SK-N-SH treated with all-trans-retinoic acid at 6 μM for 48 hours (cell line): ENCODE data around the gene MICU2.

ENCODE experiments used
- ATAC-seq: fragments of 200-7000 bp; cut with Tn5 transposase; 3 replicates; pipeline ENCODE4 v1.9.1; 2020; ENCODE audit warnings: mild to moderate bottlenecking, moderate library complexity
- ARNTL ChIP-seq: fragments of 450-650 bp; formaldehyde crosslinking; IDR thresholded peaks from 2 replicates; pipeline ENCODE4 v1.5.0; 2020; ENCODE audit warnings: low read depth, mild to moderate bottlenecking, moderate library complexity, borderline replicate concordance
- BACH2 ChIP-seq: fragments of 250-450 bp; sonication (Bioruptor Pico); IDR thresholded peaks from 2 replicates; pipeline ENCODE4 v1.9.0; 2021; ENCODE audit warnings: mild to moderate bottlenecking, borderline replicate concordance
- CSDC2 ChIP-seq: fragments of 250-450 bp; sonication (Bioruptor Pico); IDR thresholded peaks from 2 replicates; pipeline ENCODE4 v1.5.0; 2020; ENCODE audit warnings: mild to moderate bottlenecking, moderate library complexity
- GLIS3 ChIP-seq: fragments of 250-450 bp; sonication (Bioruptor Pico); IDR thresholded peaks from 2 replicates; pipeline ENCODE4 v1.5.0; 2020; ENCODE audit warnings: mild to moderate bottlenecking, moderate library complexity
- ISL1 ChIP-seq: fragments of 250-450 bp; sonication (Bioruptor Pico); IDR thresholded peaks from 2 replicates; pipeline ENCODE4 v2.1.2; 2022; ENCODE audit warnings: mild to moderate bottlenecking, moderate library complexity
- OSR1 ChIP-seq: fragments of 250-450 bp; sonication (Bioruptor Pico); IDR thresholded peaks from 2 replicates; pipeline ENCODE4 v1.8.0; 2022; ENCODE audit warnings: moderate library complexity, mild to moderate bottlenecking, inconsistent platforms
- PPARA ChIP-seq: fragments of 250-450 bp; sonication (Bioruptor Pico); IDR thresholded peaks from 2 replicates; pipeline ENCODE4 v1.5.0; 2020; ENCODE audit warnings: mild to moderate bottlenecking, borderline replicate concordance
- RARB ChIP-seq: fragments of 250-450 bp; sonication (Bioruptor Pico); IDR thresholded peaks from 2 replicates; pipeline ENCODE4 v1.8.0; 2021; ENCODE audit warnings: mild to moderate bottlenecking, moderate library complexity
- SNAI2 ChIP-seq: fragments of 250-450 bp; sonication (Bioruptor Pico); IDR thresholded peaks from 2 replicates; pipeline ENCODE4 v1.5.0; 2020; ENCODE audit warnings: mild to moderate bottlenecking, moderate library complexity
- TCF4 ChIP-seq: fragments of 250-450 bp; sonication (Bioruptor Pico); IDR thresholded peaks from 2 replicates; pipeline ENCODE4 v1.8.0; 2021; ENCODE audit warnings: mild to moderate bottlenecking, moderate library complexity, borderline replicate concordance
- TOX ChIP-seq: fragments of 250-450 bp; sonication (Bioruptor Pico); IDR thresholded peaks from 2 replicates; pipeline ENCODE4 v1.8.0; 2021; ENCODE audit warnings: mild to moderate bottlenecking, moderate library complexity, borderline replicate concordance
- TSHZ2 ChIP-seq: fragments of 250-450 bp; sonication (Bioruptor Pico); IDR thresholded peaks from 2 replicates; pipeline ENCODE4 v1.5.0; 2020; ENCODE audit warnings: mild to moderate bottlenecking, moderate library complexity
- ZC3H10 ChIP-seq: fragments of 250-450 bp; sonication (Bioruptor Pico); IDR thresholded peaks from 2 replicates; pipeline ENCODE4 v1.5.1; 2021; ENCODE audit warnings: mild to moderate bottlenecking, moderate library complexity
- ZFP3 ChIP-seq: fragments of 250-450 bp; sonication (Bioruptor Pico); IDR thresholded peaks from 2 replicates; pipeline ENCODE4 v1.5.0; 2020; ENCODE audit warnings: mild to moderate bottlenecking, moderate library complexity
- ZFP30 ChIP-seq: fragments of 450-650 bp; formaldehyde crosslinking; IDR thresholded peaks from 2 replicates; pipeline ENCODE4 v1.5.0; 2022; ENCODE audit warnings: mild to moderate bottlenecking, moderate library complexity
- ZNF565 ChIP-seq: fragments of 450-650 bp; formaldehyde crosslinking; conservative IDR thresholded peaks from 2 replicates; pipeline ENCODE4 v1.5.0; 2020; ENCODE audit warnings: low read depth, mild to moderate bottlenecking, moderate library complexity
- ZNF70 ChIP-seq: fragments of 450-650 bp; formaldehyde crosslinking; IDR thresholded peaks from 2 replicates; pipeline ENCODE4 v1.5.0; 2020; ENCODE audit warnings: mild to moderate bottlenecking, moderate library complexity
- ZNF8 ChIP-seq: fragments of 450-650 bp; formaldehyde crosslinking; IDR thresholded peaks from 2 replicates; pipeline ENCODE4 v1.5.0; 2020; ENCODE audit warnings: mild to moderate bottlenecking, moderate library complexity
- TF ChIP-seq, protein P1 (sequence below): fragments of 250-450 bp; sonication (Bioruptor Pico); IDR thresholded peaks from 2 replicates; pipeline ENCODE4 v1.8.0; 2021; ENCODE audit warnings: low read depth, mild to moderate bottlenecking, moderate library complexity, borderline replicate concordance
- TF ChIP-seq, protein P2 (sequence below): fragments of 250-450 bp; sonication (Bioruptor Pico); IDR thresholded peaks from 2 replicates; pipeline ENCODE4 v1.5.1; 2020; ENCODE audit warnings: low read depth, mild to moderate bottlenecking, moderate library complexity

Gene MICU2

GRCh38 chr13:21522130-21522529 is 81.8 kb downstream of the MICU2 start:
- TF ChIP-seq ZC3H10 = no peak
- TF ChIP-seq RARB (CRISPR knock-in tag) = no peak
- no peak for TF ChIP-seq TSHZ2 (CRISPR knock-in tag)
- TF ChIP-seq PPARA = no peak
- TF ChIP-seq ZFP30 (CRISPR knock-in tag) = no peak
- TF ChIP-seq TOX = no peak
- no peak for TF ChIP-seq ARNTL
- no peak for ATAC-seq

DNA sequence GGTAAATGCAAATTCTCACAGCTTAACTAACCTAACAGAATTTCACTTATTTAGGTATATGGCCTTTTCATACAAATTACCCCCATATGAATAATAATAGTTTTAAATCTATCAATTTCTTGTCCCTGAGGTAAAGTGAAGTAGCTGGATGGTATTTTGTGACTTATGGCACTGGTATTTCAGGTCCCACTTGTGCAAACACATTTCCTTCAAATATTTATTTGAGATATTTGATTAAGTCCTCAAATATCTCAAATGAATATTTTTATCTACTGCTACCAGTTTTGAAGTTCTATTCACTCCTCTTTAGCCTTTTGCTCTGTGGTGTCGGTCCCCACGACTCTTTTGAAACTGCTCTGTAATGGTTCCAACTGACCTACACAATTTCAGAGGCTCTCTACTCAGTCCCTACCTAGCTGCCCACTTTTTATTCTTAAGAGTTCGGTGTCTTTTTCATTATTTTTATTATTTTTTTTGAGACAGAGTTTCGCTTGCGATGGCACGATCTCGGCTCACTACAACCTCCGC is 85.3 kb downstream of the MICU2 start:
- no peak for TF ChIP-seq ZFP30 (CRISPR knock-in tag)
- no peak for TF ChIP-seq ZC3H10
- no peak for TF ChIP-seq CSDC2 (CRISPR knock-in tag)
- no peak for TF ChIP-seq TOX
- TF ChIP-seq TCF4 (CRISPR knock-in tag) = no peak
- no peak for TF ChIP-seq ZNF565 (CRISPR knock-in tag)
- no peak for TF ChIP-seq OSR1 (CRISPR knock-in tag)
- TF ChIP-seq ARNTL = no peak
- TF ChIP-seq, protein P1, sequence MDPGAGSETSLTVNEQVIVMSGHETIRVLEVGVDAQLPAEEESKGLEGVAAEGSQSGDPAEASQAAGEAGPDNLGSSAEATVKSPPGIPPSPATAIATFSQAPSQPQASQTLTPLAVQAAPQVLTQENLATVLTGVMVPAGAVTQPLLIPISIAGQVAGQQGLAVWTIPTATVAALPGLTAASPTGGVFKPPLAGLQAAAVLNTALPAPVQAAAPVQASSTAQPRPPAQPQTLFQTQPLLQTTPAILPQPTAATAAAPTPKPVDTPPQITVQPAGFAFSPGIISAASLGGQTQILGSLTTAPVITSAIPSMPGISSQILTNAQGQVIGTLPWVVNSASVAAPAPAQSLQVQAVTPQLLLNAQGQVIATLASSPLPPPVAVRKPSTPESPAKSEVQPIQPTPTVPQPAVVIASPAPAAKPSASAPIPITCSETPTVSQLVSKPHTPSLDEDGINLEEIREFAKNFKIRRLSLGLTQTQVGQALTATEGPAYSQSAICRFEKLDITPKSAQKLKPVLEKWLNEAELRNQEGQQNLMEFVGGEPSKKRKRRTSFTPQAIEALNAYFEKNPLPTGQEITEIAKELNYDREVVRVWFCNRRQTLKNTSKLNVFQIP = no peak
- TF ChIP-seq, protein P2, sequence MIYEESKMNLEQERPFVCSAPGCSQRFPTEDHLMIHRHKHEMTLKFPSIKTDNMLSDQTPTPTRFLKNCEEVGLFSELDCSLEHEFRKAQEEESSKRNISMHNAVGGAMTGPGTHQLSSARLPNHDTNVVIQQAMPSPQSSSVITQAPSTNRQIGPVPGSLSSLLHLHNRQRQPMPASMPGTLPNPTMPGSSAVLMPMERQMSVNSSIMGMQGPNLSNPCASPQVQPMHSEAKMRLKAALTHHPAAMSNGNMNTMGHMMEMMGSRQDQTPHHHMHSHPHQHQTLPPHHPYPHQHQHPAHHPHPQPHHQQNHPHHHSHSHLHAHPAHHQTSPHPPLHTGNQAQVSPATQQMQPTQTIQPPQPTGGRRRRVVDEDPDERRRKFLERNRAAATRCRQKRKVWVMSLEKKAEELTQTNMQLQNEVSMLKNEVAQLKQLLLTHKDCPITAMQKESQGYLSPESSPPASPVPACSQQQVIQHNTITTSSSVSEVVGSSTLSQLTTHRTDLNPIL = no peak
- no peak for ATAC-seq

GRCh38 chr13:21517576-21517975 is 86.4 kb downstream of the MICU2 start:
- TF ChIP-seq SNAI2 (CRISPR knock-in tag) (no peak), TSHZ2 (CRISPR knock-in tag) (no peak), TCF4 (CRISPR knock-in tag) (no peak), ZNF70 (CRISPR knock-in tag) (no peak), RARB (CRISPR knock-in tag) (no peak), BACH2 (CRISPR knock-in tag) (no peak), ZFP3 (CRISPR knock-in tag) (no peak), OSR1 (CRISPR knock-in tag) (no peak), ZNF8 (CRISPR knock-in tag) (no peak), ZNF565 (CRISPR knock-in tag) (no peak), ZC3H10 (no peak)
- TF ChIP-seq, protein P1 = no peak
- no peak for ATAC-seq

- TF ChIP-seq ISL1 (CRISPR knock-in tag) = peak; percentile 44
- no peak for TF ChIP-seq PPARA
- TF ChIP-seq GLIS3 (CRISPR knock-in tag) = peak; percentile 23; the same call in 1 of the 2 replicates
- peak; percentile 59; the same call in 1 of the 2 replicates for TF ChIP-seq TCF4 (CRISPR knock-in tag)
- no peak for ATAC-seq
Measured at GRCh38 chr13:21516805-21517204, 87.2 kb downstream of the MICU2 start.
